PC-3 (cell line): ENCODE data around the gene GBF1. TPM values are rescaled to one million over a fixed set of nuclear protein-coding genes. Genes with fewer than 3 reads are reported as not detected.

Experiments
- ATAC-seq: fragments of 200-7000 bp; cut with Tn5 transposase; 2 replicates; pipeline ENCODE4 v1.9.1; 2020; ENCODE audit warnings: mild to moderate bottlenecking, moderate library complexity
- BruUV-seq: library from RNA; stranded (reverse); fragments of 400-500 nt; replicated peaks from 2 replicates; lab custom pipeline; 2021; lab: Mats Ljungman, UMichigan
- CTCF ChIA-PET: fragments of 300-600 bp; sonication (Branson Sonifier 250); formaldehyde crosslinking; loops from one replicate; lab custom pipeline; 2022; ENCODE audit warnings: antibody characterized with exemption; lab: Charles Lee
- POLR2A ChIA-PET: fragments of 300-600 bp; sonication (Branson Sonifier 250); formaldehyde crosslinking; loops from one replicate; lab custom pipeline; 2022; ENCODE audit warnings: antibody characterized with exemption; ENCODE audit not compliant: unreplicated experiment; lab: Charles Lee
- DNase-seq: peaks from one replicate; pipeline ENCODE4 v3.0.0-alpha.2; 2015
- H2AFZ ChIP-seq: fragments of 300-600 bp; sonication (generic); 2 replicates; pipeline ENCODE4 v1.6.0; 2016; ENCODE audit warnings: antibody characterized with exemption, low read length
- H3F3A ChIP-seq: fragments of 300-600 bp; sonication (generic); one replicate; pipeline ENCODE4 v1.6.0; 2017; ENCODE audit warnings: antibody characterized with exemption, low read length, control low read depth, mild to moderate bottlenecking; ENCODE audit not compliant: unreplicated experiment
- H3K27ac ChIP-seq: fragments of 300-600 bp; sonication (generic); 2 replicates; pipeline ENCODE4 v1.5.1; 2016; ENCODE audit warnings: mild to moderate bottlenecking, low read length
- H3K27me3 ChIP-seq: fragments of 300-600 bp; sonication (generic); 2 replicates; pipeline ENCODE4 v1.6.1; 2016; ENCODE audit warnings: low read length, mixed read lengths
- H3K36me3 ChIP-seq: fragments of 300-600 bp; sonication (generic); 2 replicates; pipeline ENCODE4 v1.6.1; 2016; ENCODE audit warnings: low read depth, mixed run types, low read length, mixed read lengths
- H3K4me1 ChIP-seq: fragments of 300-600 bp; sonication (generic); 2 replicates; pipeline ENCODE4 v1.5.1; 2016; ENCODE audit warnings: low read length; ENCODE audit not compliant: insufficient read depth
- H3K4me2 ChIP-seq: fragments of 300-600 bp; sonication (generic); 2 replicates; pipeline ENCODE4 v1.6.0; 2016; ENCODE audit warnings: low read length
- H3K4me3 ChIP-seq: fragments of 300-600 bp; sonication (generic); 2 replicates; pipeline ENCODE4 v1.5.1; 2016; ENCODE audit warnings: mild to moderate bottlenecking, low read length, mixed read lengths
- H3K79me2 ChIP-seq: fragments of 300-600 bp; sonication (generic); 2 replicates; pipeline ENCODE4 v1.6.1; 2017; ENCODE audit warnings: low read length, mixed read lengths
- H3K9ac ChIP-seq: fragments of 300-600 bp; sonication (generic); 2 replicates; pipeline ENCODE4 v1.6.0; 2016; ENCODE audit warnings: mild to moderate bottlenecking, low read length
- H3K9me2 ChIP-seq: fragments of 300-600 bp; sonication (generic); replicated peaks from 2 replicates; pipeline ENCODE4 v1.6.1; 2016; ENCODE audit warnings: mixed run types, low read length, mixed read lengths
- H3K9me3 ChIP-seq: fragments of 300-600 bp; sonication (generic); 2 replicates; pipeline ENCODE4 v1.6.1; 2016; ENCODE audit warnings: low read length, mixed read lengths
- H4K20me1 ChIP-seq: fragments of 300-600 bp; sonication (generic); 2 replicates; pipeline ENCODE4 v1.6.1; 2016; ENCODE audit warnings: low read length, mixed read lengths
- CTCF ChIP-seq: fragments of 300-600 bp; sonication (generic); conservative IDR thresholded peaks from 2 replicates; pipeline ENCODE4 v1.5.1; 2017; ENCODE audit warnings: antibody characterized with exemption, low read depth, mild to moderate bottlenecking, low read length
- EZH2 ChIP-seq: fragments of 300-600 bp; sonication (generic); IDR thresholded peaks from one replicate; pipeline ENCODE4 v1.6.1; 2017; ENCODE audit warnings: antibody characterized with exemption, mild to moderate bottlenecking, low read length; ENCODE audit not compliant: unreplicated experiment
- EZH2phosphoT487 ChIP-seq: fragments of 300-600 bp; sonication (generic); IDR thresholded peaks from 2 replicates; pipeline ENCODE4 v1.6.1; 2018; ENCODE audit warnings: mild to moderate bottlenecking, antibody characterized with exemption, low read length, borderline replicate concordance
- intact Hi-C: fragments of 100-400 bp; cut with micrococcal nuclease; formaldehyde crosslinking; loops from 2 replicates; pipeline ENCODE4 v1.9.0; 2023
- total RNA-seq: library from RNA; depleted of rRNA; stranded (reverse); fragments of >200 nt; gene quantifications from 2 replicates; pipeline ENCODE4 v1.2.3, GENCODE V29; 2014; rRNA removed

The GBF1 gene
- total RNA-seq, 1 experiment from 2014 or later = 25.2 TPM

DNA sequence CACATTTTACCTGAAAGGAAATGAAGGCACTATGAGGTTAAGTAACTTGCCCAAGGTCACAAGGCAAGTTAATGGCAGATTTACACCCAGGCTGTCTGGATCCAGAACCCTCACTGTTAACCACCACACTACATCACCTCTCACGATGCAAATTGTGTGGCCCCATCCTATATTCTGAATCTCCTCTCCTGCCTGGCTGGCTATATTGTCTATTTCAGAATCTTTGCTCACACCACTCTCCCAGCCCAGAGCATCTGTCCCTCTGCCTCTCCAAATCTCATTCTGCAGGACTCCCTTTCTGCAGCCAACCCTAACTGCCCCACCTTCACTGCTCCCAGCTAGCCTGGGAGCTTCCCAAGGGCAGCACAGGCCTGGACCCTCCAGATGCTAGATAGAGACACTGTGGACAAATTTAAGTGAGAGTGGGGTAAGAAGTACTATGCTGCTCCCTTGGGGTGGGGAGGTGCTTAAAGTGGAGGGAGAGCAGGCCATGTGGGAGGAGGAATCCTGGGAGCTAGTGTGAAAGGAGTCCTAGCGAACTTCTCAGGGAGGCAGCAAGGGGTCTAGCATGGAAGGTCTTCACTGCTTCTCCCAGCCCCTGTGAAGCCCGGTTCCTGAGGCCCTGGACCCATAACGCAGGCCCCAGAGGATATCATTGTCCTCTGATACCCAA, 186.3 kb downstream of the GBF1 start:
- DNase-seq (peak; percentile 22), ATAC-seq (peak; percentile 48)
- ChIA-PET CTCF (no interaction called here), POLR2A (interaction anchor here (0.5 to 0.6 kb wide), 2 partner anchors 42 to 88 kb away, joined by 3 to 6 read pairs; no protein-coding TSS in a partner anchor)
- H3F3A ChIP-seq = no peaks in the 10 kb centered on the region
- H3K79me2 ChIP-seq = peaks cover 11% of the 10 kb centered on the region; the same call in 1 of the 2 replicates
- H3K4me1 ChIP-seq = peaks cover 5% of the 10 kb centered on the region; the same call in 1 of the 2 replicates
- no peaks in the 10 kb centered on the region for H4K20me1 ChIP-seq
- peak overlapping the region; percentile 90 for H3K4me2 ChIP-seq
- H3K9ac ChIP-seq = peak overlapping the region; percentile 83
- no TSS peak for BruUV-seq
- H3K9me3 ChIP-seq = no peaks in the 10 kb centered on the region
- H2AFZ ChIP-seq = peak overlapping the region; percentile 88
- H3K27me3 ChIP-seq = no peaks in the 10 kb centered on the region
- H3K9me2 ChIP-seq = no peaks in the 10 kb centered on the region
- no peak overlapping the region for H3K27ac ChIP-seq
- H3K36me3 ChIP-seq = no peaks in the 10 kb centered on the region
- H3K4me3 ChIP-seq = peak overlapping the region; percentile 85
- intact Hi-C loops = loop anchor here (1.0 kb wide), 1 partner anchor 18 kb away; no protein-coding TSS in a partner anchor
- no peak for TF ChIP-seq EZH2
- TF ChIP-seq CTCF = no peak
- TF ChIP-seq EZH2phosphoT487 = no peak

Other genes with a start within 250 kb of the GBF1 start
- gene ARMH3, start 189.4 kb upstream of the GBF1 start, total RNA-seq = 7.8 and 9.7 TPM in 2 replicates
- gene HPS6, start 180.2 kb upstream of the GBF1 start, total RNA-seq = 24.0 and 26.8 TPM in 2 replicates
- 28.3 and 34.2 TPM in 2 replicates for gene LDB1, start 125.2 kb upstream of the GBF1 start, total RNA-seq
- gene PPRC1, start 112.5 kb upstream of the GBF1 start, total RNA-seq = 27.6 and 31.3 TPM in 2 replicates
- 69.9 TPM in 2 replicates for gene NOLC1, start 93.1 kb upstream of the GBF1 start, total RNA-seq
- 0.40 TPM in 2 replicates for gene ELOVL3, start 19.2 kb upstream of the GBF1 start, total RNA-seq
- gene PITX3, start 4.0 kb upstream of the GBF1 start, total RNA-seq = not detected in 2 replicates
- 45.0 and 71.1 TPM in 2 replicates for gene NFKB2, start 150.2 kb downstream of the GBF1 start, total RNA-seq
- 0.22 and 0.23 TPM in 2 replicates for gene PSD, start 173.3 kb downstream of the GBF1 start, total RNA-seq
- 10.1 and 12.7 TPM in 2 replicates for gene FBXL15, start 175.3 kb downstream of the GBF1 start, total RNA-seq
- gene CUEDC2, start 187.0 kb downstream of the GBF1 start, total RNA-seq = 50.6 and 51.4 TPM in 2 replicates
- 1.6 and 1.9 TPM in 2 replicates for gene C10orf95, start 206.0 kb downstream of the GBF1 start, total RNA-seq